Measurements from ENCODE around the gene STPG2.

STPG2 gene

DNA sequence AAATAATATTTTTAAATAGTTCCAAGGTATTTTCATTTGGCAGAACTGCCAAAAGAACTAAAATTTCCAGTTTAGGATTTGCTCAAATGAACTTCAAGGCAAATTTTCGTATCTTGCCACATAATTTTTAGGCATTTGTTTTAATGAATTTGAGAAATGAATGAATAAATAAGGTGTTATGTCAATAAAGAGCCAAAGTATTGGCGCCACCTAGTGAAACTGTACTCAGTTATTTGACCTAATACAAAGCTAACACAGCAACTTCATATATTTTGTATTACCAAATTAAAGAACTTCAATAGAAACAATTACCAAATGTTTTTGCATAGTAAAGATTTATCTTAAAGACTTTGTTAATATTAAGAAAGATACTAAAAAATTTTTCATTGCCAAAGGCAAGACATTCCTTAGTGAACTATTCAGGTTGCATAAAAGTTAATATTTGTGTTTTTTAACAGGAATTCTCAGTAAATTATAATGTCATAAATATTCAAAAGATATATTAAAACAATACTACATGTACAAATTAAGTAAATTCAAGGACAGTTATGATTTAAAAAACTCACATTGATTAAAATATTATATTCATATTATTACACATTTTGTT, 50.3 kb downstream of the STPG2 start:
- no peak for DNase-seq

GRCh38 chr4:98081936-98082335, 61.3 kb downstream of the STPG2 start:
- DNase-seq, result no peak

- no peak for DNase-seq
Measured at GRCh38 chr4:98068495-98068894, 74.8 kb downstream of the STPG2 start.

DNA sequence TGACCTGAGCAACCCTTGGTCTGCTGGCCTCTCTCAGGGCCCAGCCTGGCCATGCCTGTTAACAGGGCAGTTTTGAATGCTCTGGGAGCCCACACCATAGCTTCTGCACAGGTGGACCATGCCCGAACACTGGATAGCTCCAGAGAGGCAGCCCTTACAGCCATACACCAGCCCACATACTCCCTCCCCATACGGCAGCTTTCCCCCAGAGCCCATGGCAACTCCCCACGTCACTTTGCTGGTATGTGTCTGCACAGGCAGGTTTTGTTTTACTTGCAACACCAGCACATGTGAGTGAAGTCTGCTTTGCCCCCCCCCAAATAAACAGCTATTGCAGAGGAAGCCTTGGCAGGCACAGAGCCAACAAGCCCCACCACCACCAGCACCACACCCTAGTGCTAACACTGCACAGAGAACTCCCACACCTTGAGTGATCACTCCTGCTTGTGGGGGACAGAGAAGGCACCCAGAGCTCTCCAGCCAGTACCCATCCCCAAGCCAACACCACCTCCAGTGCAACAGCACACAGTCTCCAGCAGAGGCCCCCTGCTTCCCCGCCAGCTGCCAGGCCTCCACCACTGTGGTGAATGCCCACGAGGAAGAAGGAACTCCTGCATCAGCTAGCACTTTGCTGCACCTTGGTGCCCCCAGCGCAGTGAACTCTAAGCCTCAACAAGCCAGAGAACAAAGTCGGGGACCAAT, 87.3 kb downstream of the STPG2 start:
- DNase-seq, result no peak

DNA sequence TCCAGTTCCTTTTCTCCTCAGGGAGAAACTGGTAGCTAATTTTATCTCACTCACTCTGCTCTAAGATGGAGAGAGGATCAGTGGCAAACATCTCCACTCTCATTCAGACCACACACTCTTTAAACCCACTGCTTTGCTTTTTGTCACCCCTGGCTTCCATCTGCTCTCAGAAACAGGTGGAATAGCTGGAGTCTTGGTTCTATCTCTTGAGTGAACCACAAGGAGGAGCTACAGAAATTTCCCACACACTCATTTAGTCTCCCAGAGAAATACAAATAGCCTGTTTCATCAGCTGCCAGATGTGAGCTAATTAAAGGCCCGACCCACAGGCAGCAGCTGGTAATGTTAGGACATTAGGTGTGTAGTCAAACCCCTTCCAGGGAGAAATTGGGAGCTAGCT, 96.6 kb downstream of the STPG2 start:
- DNase-seq, result no peak

DNA sequence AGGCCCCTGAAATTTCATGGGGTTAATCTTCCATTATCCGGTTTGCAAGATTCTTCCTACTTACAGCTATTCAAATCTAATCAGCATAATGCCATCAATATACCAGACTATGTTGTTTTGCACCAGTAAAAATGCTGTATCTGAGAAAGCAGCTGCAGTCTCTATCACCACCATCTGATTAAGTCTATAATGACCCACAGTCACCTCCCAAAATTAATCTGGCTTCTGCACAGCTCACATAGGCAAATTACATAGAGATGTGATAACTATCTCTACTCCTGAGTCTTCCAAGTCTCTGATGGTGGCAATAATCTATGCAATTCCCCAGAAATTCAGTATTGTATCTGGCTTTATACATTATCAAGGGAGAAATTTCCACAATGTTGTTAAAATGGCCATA, 113.2 kb downstream of the STPG2 start:
- DNase-seq, result no peak

DNA sequence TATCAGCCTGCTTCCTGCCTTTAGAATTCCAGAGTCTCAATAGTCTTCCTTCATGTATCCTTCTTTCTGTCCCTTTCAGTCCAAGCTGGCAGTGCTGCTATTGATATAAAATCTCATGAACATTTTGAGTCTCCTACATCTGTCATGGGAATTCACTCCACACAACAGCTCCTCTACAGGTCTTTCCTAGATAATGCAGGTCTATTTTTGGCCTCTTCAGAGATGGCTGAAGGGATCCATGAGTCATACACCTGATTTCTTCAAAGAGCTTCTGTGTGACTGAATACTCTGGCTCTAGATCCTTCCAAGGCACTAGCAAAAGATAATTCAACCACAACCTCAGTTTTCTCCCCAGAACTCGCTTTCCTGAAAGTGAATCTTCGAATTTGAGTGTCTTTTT, 115.4 kb downstream of the STPG2 start:
- DNase-seq, result no peak

DNA sequence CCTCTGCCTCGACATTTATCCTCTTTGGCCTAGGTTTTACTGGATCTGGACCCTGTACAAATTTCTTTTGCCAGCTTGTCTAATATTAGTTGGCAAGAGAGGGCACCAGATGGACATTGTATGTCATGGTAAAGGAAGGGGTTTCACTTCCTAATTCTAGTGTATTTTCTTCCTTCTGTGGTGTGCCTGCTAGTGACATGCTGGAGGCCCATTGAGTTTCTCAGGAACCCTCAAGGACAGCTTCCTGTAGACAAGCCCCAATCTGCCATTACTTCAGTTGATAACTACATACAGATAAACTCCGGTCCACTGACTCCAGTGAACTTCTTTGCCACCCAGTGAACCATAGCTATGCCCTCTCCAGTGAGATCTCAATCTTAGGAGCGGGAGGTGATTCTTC, 116.9 kb downstream of the STPG2 start:
- no peak for DNase-seq

GRCh38 chr4:98006814-98007412, 136.4 kb downstream of the STPG2 start:
- DNase-seq, result no peak

DNA sequence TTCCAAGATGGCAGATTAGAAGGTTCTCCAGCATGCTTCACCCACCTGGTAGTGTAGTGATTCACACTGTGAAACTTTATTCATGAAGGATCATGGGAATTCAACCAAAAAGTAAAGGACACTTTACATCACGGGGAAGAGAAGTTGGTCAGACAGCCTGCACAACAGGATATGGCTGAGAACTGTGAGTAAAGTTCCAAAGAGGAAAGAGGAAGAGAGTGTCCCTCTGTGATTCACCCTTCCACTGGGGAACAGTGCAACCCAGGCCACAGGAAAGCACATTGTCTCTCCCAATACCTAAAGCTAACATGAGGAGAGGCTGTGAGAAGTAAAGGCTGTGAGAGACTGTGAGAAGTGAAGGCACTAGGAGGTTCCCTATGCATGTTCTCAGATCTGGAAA, 137.2 kb downstream of the STPG2 start:
- DNase-seq, result no peak

DNA sequence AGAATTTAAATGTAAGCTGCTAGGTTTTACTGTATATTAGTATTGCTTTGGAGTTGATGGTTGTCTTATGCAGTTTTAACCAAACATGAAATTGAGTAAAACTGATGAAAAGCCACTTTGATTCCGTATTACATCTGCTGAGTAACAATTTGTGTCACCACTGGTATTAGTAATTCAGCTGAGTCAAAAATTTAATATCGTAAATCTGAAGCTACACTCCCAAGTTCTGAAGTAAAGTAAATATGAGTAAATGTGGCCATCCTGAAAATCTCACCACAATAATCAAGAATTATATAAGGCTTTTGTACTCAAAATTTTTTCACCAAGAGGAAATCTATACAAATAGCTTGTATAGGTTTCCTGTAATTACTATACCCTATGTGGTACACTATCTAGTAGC, 142.3 kb downstream of the STPG2 start:
- DNase-seq, result no peak

DNA sequence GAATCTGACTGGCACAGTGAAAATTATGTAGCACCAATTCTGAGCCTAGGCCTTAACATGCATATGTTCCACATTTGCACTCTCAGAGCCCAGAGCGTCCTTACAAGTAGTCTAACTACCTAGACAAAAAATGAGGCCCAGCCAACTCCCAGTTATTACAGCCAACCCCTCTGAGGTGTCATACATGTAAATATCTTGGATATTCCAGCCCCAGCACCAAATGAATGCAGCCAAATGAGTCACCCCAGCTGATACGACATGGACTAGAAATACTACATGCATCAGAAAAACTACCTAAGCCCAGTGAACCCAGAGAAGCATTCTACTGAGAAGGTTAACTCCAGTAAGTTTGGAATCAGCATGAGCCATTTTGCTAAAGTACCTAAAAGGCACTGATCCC, 145.1 kb downstream of the STPG2 start:
- no peak for DNase-seq

GRCh38 chr4:97994765-97995465, 148.4 kb downstream of the STPG2 start:
- no peak for DNase-seq

DNA sequence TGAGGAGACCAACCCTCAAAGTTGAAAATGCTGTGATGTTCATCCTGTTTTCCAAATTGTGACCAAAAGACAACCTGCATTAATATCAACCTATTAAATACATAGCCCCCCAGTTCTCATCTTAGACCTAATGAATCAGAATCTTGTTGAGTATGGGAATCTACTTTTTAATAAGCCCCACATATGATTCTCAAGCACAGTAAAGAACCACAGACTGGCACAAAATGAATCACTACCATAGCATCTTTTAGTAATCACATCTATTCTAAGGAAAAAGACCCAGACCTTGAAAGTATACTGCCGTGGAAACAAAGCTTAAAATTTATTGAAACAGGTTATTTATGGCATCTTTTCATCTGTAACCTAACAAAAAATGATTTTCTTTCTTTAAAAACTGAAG, 152.9 kb downstream of the STPG2 start:
- no peak for DNase-seq

- no peak for DNase-seq
Measured at GRCh38 chr4:97987019-97987648, 156.1 kb downstream of the STPG2 start.

- no peak for DNase-seq
Measured at GRCh38 chr4:97984545-97985131, 158.6 kb downstream of the STPG2 start.

GRCh38 chr4:97978791-97979488, 164.3 kb downstream of the STPG2 start:
- DNase-seq, result no peak

DNA sequence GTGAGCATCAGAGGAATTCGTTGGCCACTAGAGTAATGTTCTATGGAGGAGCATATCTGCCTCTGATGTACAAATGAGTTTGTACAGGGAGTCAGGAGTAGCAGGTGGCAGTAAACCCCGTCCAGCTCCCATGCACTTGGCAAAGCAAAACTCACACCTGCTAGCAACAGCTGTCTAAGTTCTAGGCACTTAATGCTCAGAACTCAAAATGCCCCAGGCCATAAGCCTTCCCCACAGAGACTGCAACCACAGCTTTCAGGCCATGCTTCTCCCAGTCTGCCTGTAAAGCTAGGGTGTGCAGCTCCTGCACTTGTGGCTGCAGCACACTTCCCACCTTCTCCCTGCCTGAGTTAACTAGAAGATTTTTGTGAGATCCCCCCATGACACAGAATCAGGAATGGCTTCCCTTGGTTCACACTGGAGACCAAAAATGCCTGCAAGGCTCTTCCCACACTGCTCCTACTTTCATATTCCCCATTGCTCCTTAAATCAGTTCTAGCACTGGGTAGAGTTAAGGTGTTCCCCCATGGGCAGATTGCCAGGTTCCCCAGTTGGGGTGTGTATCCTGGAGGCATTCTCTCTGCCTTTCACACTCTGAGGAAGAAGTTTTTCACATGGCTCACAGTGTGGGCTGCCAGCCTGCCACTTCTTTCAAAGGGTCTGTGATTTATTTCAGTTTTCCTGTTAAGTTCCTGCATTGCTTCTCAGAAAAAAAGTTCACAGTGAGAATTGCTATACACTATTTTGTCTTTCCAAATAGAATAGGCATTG, 189.9 kb downstream of the STPG2 start:
- DNase-seq, result no peak

DNA sequence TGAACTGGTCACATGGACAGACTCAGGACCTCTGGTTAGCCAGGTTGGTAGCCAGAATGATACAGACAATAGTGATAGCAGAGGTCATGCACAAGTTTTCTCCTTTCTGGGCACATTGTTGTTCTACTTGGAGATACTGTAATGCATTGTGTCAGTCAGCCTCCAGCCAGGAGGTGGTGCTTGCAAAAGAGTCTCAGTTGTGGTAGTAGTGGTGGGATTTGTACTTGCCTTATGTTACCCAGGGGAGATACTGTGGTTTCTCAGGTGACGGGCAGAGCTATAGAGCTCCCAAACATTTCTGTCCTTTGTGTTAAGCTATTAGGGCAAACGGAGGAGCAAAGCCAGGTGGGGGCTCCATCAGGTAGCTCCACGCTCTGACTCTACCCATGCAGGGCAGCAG, 190.5 kb downstream of the STPG2 start:
- DNase-seq, result no peak

DNA sequence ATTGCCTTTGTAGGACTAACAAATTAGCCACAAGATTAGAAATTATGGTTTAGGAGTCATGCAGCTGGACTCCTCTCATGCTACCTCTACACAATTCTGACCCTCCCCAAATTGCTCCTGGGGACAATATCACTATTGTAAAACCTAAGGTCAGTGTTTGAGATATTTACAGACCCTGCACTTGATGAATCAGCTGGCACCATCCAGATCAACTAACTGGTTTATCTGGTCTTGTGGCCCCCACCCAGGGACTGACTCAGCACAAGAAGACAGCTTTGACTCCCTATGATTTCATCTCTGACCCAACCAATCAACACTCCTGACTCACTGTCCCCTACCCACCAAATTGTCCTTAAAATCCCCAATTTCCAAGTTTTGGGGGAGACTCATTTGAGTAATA, 192.4 kb downstream of the STPG2 start:
- no peak for DNase-seq

GRCh38 chr4:97942951-97943350, 200.3 kb downstream of the STPG2 start:
- DNase-seq, result no peak

- DNase-seq, result no peak
Measured at GRCh38 chr4:97942137-97942536, 201.1 kb downstream of the STPG2 start.

Data from HCEC 1CT (cell line).